ENCODE data around the gene MAX.

- TF ChIP-seq CTCF (IDR thresholded peaks at IDR 0.05; ENCODE audit: low read depth, low read length) (no peak), MYC (IDR thresholded peaks at IDR 0.05; ENCODE audit: low read depth, low read length) (no peak), POLR2A (IDR thresholded peaks at IDR 0.05; ENCODE audit: extremely low read depth, insufficient read length) (no peak), MAX (IDR thresholded peaks at IDR 0.05; ENCODE audit: low read depth, low read length) (no peak)
Measured at GRCh38 chr14:65134651-65135579, 32.6 kb upstream of the MAX start.

All from NB4 (cell line).